HEK293 (cell line): Measurements from ENCODE around the gene LMO4.

ENCODE experiments used
- CTCF ChIA-PET: fragments of 350-600 bp; formaldehyde crosslinking; extraction: SDS; loops from one replicate; lab custom pipeline; 2021; ENCODE audit warnings: antibody characterized with exemption; lab: Yijun Ruan, JAX
- POLR2A ChIA-PET: fragments of 300-600 bp; formaldehyde crosslinking; extraction: SDS; loops from one replicate; lab custom pipeline; 2020; ENCODE audit warnings: antibody characterized with exemption, inconsistent platforms; lab: Yijun Ruan, JAX
- H3K27ac ChIP-seq: fragments of 200-500 bp; sonication (Bioruptor generic); 2 replicates; pipeline ENCODE4 v1.5.1; 2014; ENCODE audit warnings: low read depth, low read length, control low read depth, inconsistent platforms; ENCODE audit errors: extremely low read depth
- H3K36me3 ChIP-seq, 2 experiments: fragments of 200-500 bp in 1 of 2; sonication (Bioruptor generic) in 1 of 2; 1 replicate in 1 of 2; 2 replicates in 1 of 2; pipeline ENCODE4 v1.5.1; 2014 to 2017; ENCODE audit warnings: inconsistent platforms in 2 of 2, low read length in 2 of 2; ENCODE audit not compliant: control insufficient read depth in 2 of 2, insufficient read depth in 1 of 2
- H3K4me1 ChIP-seq: fragments of 200-500 bp; sonication (Bioruptor generic); 2 replicates; pipeline ENCODE4 v1.5.1; 2014; ENCODE audit warnings: mild to moderate bottlenecking, low read length, inconsistent platforms; ENCODE audit not compliant: control insufficient read depth, insufficient read depth
- H3K4me3 ChIP-seq: 2 replicates; pipeline ENCODE4 v1.5.1; 2011; ENCODE audit warnings: low read depth, mild to moderate bottlenecking, control low read depth, low read length, moderate library complexity
- H3K9me3 ChIP-seq: fragments of 200-500 bp; sonication (Bioruptor generic); 2 replicates; pipeline ENCODE4 v1.5.1; 2014; ENCODE audit warnings: low read depth, low read length, inconsistent platforms; ENCODE audit not compliant: control insufficient read depth, insufficient read depth
- GFI1B ChIP-seq: fragments of 450-650 bp; formaldehyde crosslinking; IDR thresholded peaks from 2 replicates; pipeline ENCODE4 v1.5.1; 2016; ENCODE audit warnings: missing biosample characterization, missing genetic modification characterization
- GLIS2 ChIP-seq: fragments of 450-650 bp; formaldehyde crosslinking; IDR thresholded peaks from 2 replicates; pipeline ENCODE4 v1.5.1; 2016; ENCODE audit warnings: missing biosample characterization, missing genetic modification characterization
- HOXA7 ChIP-seq: sonication (generic); formaldehyde crosslinking; IDR thresholded peaks from 2 replicates; pipeline ENCODE4 v1.8.1; 2022; ENCODE audit warnings: missing genetic modification reagents, borderline replicate concordance
- KLF1 ChIP-seq: fragments of 450-650 bp; formaldehyde crosslinking; IDR thresholded peaks from 2 replicates; pipeline ENCODE4 v1.5.1; 2016; ENCODE audit warnings: missing biosample characterization, missing genetic modification characterization
- OVOL3 ChIP-seq: fragments of 450-650 bp; formaldehyde crosslinking; IDR thresholded peaks from 2 replicates; pipeline ENCODE4 v1.5.1; 2016; ENCODE audit warnings: missing biosample characterization, missing genetic modification characterization
- ZIC2 ChIP-seq: fragments of 450-650 bp; formaldehyde crosslinking; IDR thresholded peaks from 2 replicates; pipeline ENCODE4 v1.5.1; 2016; ENCODE audit warnings: missing biosample characterization, missing genetic modification characterization
- ZNF10 ChIP-seq: fragments of 450-650 bp; formaldehyde crosslinking; IDR thresholded peaks from 2 replicates; pipeline ENCODE4 v1.5.1; 2017; ENCODE audit warnings: missing biosample characterization, missing genetic modification characterization
- ZNF132 ChIP-seq: fragments of 450-650 bp; formaldehyde crosslinking; IDR thresholded peaks from 2 replicates; pipeline ENCODE4 v1.5.1; 2017; ENCODE audit warnings: missing biosample characterization, missing genetic modification characterization, borderline replicate concordance
- ZNF146 ChIP-seq: fragments of 450-650 bp; formaldehyde crosslinking; IDR thresholded peaks from 2 replicates; pipeline ENCODE4 v1.5.1; 2016; ENCODE audit warnings: missing biosample characterization, missing genetic modification characterization
- ZNF16 ChIP-seq: fragments of 450-650 bp; formaldehyde crosslinking; IDR thresholded peaks from 2 replicates; pipeline ENCODE4 v1.5.1; 2016; ENCODE audit warnings: low read depth, missing biosample characterization, missing genetic modification characterization
- ZNF221 ChIP-seq: fragments of 450-650 bp; formaldehyde crosslinking; IDR thresholded peaks from 2 replicates; pipeline ENCODE4 v1.5.1; 2017; ENCODE audit warnings: missing biosample characterization, missing genetic modification characterization, borderline replicate concordance
- ZNF23 ChIP-seq: fragments of 450-650 bp; formaldehyde crosslinking; IDR thresholded peaks from 2 replicates; pipeline ENCODE4 v1.5.1; 2016; ENCODE audit warnings: missing biosample characterization, missing genetic modification characterization, borderline replicate concordance
- ZNF248 ChIP-seq: fragments of 450-650 bp; formaldehyde crosslinking; IDR thresholded peaks from 2 replicates; pipeline ENCODE4 v1.5.1; 2017; ENCODE audit warnings: missing biosample characterization, missing genetic modification characterization
- ZNF266 ChIP-seq: fragments of 450-650 bp; formaldehyde crosslinking; IDR thresholded peaks from 2 replicates; pipeline ENCODE4 v1.5.1; 2016; ENCODE audit warnings: missing biosample characterization, missing genetic modification characterization, low read depth
- ZNF311 ChIP-seq: fragments of 450-650 bp; formaldehyde crosslinking; IDR thresholded peaks from 2 replicates; pipeline ENCODE4 v1.5.1; 2017; ENCODE audit warnings: missing biosample characterization, missing genetic modification characterization, borderline replicate concordance
- ZNF354C ChIP-seq: fragments of 450-650 bp; formaldehyde crosslinking; IDR thresholded peaks from 2 replicates; pipeline ENCODE4 v1.5.1; 2016; ENCODE audit warnings: missing biosample characterization, missing genetic modification characterization, low read depth, borderline replicate concordance
- ZNF433 ChIP-seq: fragments of 450-650 bp; formaldehyde crosslinking; IDR thresholded peaks from 2 replicates; pipeline ENCODE4 v1.5.1; 2016; ENCODE audit warnings: missing biosample characterization, missing genetic modification characterization, low read depth
- ZNF558 ChIP-seq: fragments of 450-650 bp; formaldehyde crosslinking; IDR thresholded peaks from 2 replicates; pipeline ENCODE4 v1.5.1; 2016; ENCODE audit warnings: missing biosample characterization, missing genetic modification characterization
- ZNF596 ChIP-seq: fragments of 450-650 bp; IDR thresholded peaks from 2 replicates; pipeline ENCODE4 v1.5.0; 2018; ENCODE audit warnings: missing biosample characterization, mild to moderate bottlenecking, missing genetic modification characterization, moderate library complexity
- ZNF621 ChIP-seq: fragments of 450-650 bp; formaldehyde crosslinking; IDR thresholded peaks from 2 replicates; pipeline ENCODE4 v1.5.1; 2017; ENCODE audit warnings: missing biosample characterization, missing genetic modification characterization
- ZNF624 ChIP-seq: fragments of 450-650 bp; formaldehyde crosslinking; IDR thresholded peaks from 2 replicates; pipeline ENCODE4 v1.5.1; 2017; ENCODE audit warnings: missing biosample characterization, missing genetic modification characterization
- TF ChIP-seq, protein P1 (sequence below): fragments of 450-650 bp; IDR thresholded peaks from 2 replicates; pipeline ENCODE4 v1.5.1; 2018; ENCODE audit warnings: missing biosample characterization, mild to moderate bottlenecking, missing genetic modification characterization
- TF ChIP-seq, protein P2 (sequence below): fragments of 450-650 bp; formaldehyde crosslinking; IDR thresholded peaks from 2 replicates; pipeline ENCODE4 v1.5.1; 2017; ENCODE audit warnings: missing biosample characterization, missing genetic modification characterization
- TF ChIP-seq, protein P3 (sequence below): fragments of 450-650 bp; formaldehyde crosslinking; conservative IDR thresholded peaks from 2 replicates; pipeline ENCODE4 v1.5.1; 2016; ENCODE audit warnings: low read depth, missing biosample characterization, missing genetic modification characterization

The LMO4 gene

DNA sequence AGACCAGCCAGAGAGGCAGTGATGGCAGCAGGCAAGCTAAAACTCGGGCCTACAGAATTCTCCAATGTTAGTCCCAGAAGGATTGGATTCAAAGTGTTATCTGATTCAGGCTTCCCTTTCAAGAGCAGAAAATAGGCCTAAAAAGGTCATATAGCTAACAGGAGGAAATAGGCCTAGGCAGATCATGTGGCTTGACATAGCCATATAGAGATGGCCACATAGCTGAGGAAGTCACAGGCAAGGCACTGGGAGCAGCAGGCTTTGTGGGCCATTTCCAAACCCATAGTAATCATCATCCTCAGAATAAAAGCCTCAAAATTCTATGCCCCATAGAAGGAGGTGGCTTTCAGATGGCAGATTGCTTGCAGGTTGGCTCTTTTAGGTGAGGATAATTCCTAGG lies 29.0 kb upstream of the LMO4 start:
- POLR2A ChIA-PET = no interaction called here
- Histone ChIP-seq H3K4me3 (no peak overlapping the region), H3K4me1 (no peaks in the 10 kb centered on the region), H3K9me3 (no peaks in the 10 kb centered on the region), H3K27ac (no peak overlapping the region), H3K36me3 (no peaks in the 10 kb centered on the region)
- TF ChIP-seq ZNF132 (no peak), ZNF10 (no peak), HOXA7 (CRISPR knock-in tag) (no peak), ZNF621 (no peak), ZNF311 (tag by site-specific recombination) (no peak), ZNF354C (tag by site-specific recombination) (no peak), ZNF23 (tag by site-specific recombination) (no peak)
- CTCF ChIA-PET = interaction anchor here (1.5 kb wide), 1 partner anchor 27 kb away, joined by 4 read pairs; no protein-coding TSS in a partner anchor

DNA sequence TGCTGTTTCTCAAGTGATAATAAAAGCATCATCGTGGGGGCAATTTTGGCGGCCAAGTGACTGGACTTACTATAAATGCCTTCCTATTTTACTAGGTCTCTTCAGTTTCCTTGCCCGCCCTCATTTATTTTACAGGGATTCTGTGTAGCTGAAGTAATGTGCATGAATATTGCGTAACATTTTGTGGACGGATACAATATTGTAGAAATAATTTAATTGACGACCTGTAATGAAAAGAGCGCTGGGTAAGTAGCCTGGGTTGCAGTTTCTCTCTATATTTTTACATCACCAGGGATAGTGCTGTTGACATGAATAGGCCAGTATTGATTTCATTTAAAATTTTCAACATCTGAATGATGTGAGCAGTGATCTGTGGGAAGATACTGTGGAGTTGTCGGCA lies 28.1 kb upstream of the LMO4 start:
- Histone ChIP-seq H3K4me1 (no peaks in the 10 kb centered on the region), H3K36me3 (no peaks in the 10 kb centered on the region), H3K4me3 (no peak overlapping the region), H3K27ac (no peak overlapping the region), H3K9me3 (no peaks in the 10 kb centered on the region)
- CTCF ChIA-PET = interaction anchor here (0.6 kb wide), 1 partner anchor 769 kb away, joined by 3 read pairs; no protein-coding TSS in a partner anchor
- POLR2A ChIA-PET = no interaction called here
- TF ChIP-seq, protein P1, sequence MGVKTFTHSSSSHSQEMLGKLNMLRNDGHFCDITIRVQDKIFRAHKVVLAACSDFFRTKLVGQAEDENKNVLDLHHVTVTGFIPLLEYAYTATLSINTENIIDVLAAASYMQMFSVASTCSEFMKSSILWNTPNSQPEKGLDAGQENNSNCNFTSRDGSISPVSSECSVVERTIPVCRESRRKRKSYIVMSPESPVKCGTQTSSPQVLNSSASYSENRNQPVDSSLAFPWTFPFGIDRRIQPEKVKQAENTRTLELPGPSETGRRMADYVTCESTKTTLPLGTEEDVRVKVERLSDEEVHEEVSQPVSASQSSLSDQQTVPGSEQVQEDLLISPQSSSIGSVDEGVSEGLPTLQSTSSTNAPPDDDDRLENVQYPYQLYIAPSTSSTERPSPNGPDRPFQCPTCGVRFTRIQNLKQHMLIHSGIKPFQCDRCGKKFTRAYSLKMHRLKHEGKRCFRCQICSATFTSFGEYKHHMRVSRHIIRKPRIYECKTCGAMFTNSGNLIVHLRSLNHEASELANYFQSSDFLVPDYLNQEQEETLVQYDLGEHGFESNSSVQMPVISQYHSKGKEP (tag by site-specific recombination) = no peak
- no peak for TF ChIP-seq ZNF624 (tag by site-specific recombination)
- TF ChIP-seq ZNF266 (tag by site-specific recombination) = no peak
- no peak for TF ChIP-seq ZNF596
- TF ChIP-seq KLF1 (tag by site-specific recombination) = no peak

DNA sequence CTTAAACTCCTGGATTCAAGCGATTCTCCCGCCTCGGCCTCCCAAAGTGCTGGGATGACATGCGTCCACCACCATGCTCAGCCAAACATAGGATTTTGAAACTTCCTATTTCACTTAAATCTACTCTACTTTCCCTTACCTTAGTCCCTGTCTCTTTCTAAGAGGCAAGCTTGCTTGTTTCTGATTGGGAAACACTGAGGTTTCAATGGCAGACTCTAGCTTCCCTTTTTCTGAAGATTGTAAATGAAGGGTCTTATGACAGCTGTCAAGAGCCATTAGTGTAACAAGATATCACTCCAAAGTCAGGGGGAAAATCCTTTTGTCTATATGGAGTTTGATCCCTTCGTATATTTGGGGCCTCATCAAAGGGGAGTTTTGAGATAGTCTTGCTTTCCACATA lies 23.5 kb upstream of the LMO4 start:
- POLR2A ChIA-PET = interaction anchor here (1.1 kb wide), 1 partner anchor 30 kb away, joined by 3 read pairs; no protein-coding TSS in a partner anchor
- TF ChIP-seq GLIS2 (tag by site-specific recombination) (no peak), ZNF16 (tag by site-specific recombination) (no peak), ZNF558 (no peak), ZIC2 (tag by site-specific recombination) (no peak), GFI1B (tag by site-specific recombination) (no peak), OVOL3 (tag by site-specific recombination) (no peak), ZNF433 (tag by site-specific recombination) (no peak), ZNF221 (tag by site-specific recombination) (no peak), ZNF146 (tag by site-specific recombination) (no peak), ZNF248 (tag by site-specific recombination) (no peak)
- TF ChIP-seq, protein P2, sequence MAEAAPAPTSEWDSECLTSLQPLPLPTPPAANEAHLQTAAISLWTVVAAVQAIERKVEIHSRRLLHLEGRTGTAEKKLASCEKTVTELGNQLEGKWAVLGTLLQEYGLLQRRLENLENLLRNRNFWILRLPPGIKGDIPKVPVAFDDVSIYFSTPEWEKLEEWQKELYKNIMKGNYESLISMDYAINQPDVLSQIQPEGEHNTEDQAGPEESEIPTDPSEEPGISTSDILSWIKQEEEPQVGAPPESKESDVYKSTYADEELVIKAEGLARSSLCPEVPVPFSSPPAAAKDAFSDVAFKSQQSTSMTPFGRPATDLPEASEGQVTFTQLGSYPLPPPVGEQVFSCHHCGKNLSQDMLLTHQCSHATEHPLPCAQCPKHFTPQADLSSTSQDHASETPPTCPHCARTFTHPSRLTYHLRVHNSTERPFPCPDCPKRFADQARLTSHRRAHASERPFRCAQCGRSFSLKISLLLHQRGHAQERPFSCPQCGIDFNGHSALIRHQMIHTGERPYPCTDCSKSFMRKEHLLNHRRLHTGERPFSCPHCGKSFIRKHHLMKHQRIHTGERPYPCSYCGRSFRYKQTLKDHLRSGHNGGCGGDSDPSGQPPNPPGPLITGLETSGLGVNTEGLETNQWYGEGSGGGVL = no peak
- TF ChIP-seq, protein P3, sequence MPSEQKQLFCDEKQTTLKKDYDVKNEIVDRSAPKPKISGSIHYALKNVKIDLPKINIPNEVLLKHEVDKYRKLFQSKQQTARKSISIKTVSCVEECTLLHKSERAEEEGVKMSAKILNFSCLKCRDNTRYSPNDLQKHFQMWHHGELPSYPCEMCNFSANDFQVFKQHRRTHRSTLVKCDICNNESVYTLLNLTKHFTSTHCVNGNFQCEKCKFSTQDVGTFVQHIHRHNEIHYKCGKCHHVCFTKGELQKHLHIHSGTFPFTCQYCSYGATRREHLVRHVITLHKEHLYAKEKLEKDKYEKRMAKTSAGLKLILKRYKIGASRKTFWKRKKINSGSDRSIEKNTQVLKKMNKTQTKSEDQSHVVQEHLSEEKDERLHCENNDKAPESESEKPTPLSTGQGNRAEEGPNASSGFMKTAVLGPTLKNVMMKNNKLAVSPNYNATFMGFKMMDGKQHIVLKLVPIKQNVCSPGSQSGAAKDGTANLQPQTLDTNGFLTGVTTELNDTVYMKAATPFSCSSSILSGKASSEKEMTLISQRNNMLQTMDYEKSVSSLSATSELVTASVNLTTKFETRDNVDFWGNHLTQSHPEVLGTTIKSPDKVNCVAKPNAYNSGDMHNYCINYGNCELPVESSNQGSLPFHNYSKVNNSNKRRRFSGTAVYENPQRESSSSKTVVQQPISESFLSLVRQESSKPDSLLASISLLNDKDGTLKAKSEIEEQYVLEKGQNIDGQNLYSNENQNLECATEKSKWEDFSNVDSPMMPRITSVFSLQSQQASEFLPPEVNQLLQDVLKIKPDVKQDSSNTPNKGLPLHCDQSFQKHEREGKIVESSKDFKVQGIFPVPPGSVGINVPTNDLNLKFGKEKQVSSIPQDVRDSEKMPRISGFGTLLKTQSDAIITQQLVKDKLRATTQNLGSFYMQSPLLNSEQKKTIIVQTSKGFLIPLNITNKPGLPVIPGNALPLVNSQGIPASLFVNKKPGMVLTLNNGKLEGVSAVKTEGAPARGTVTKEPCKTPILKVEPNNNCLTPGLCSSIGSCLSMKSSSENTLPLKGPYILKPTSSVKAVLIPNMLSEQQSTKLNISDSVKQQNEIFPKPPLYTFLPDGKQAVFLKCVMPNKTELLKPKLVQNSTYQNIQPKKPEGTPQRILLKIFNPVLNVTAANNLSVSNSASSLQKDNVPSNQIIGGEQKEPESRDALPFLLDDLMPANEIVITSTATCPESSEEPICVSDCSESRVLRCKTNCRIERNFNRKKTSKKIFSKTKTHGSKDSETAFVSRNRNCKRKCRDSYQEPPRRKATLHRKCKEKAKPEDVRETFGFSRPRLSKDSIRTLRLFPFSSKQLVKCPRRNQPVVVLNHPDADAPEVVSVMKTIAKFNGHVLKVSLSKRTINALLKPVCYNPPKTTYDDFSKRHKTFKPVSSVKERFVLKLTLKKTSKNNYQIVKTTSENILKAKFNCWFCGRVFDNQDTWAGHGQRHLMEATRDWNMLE = no peak

More for the DNA sequence above, 23.5 kb upstream of the LMO4 start:
- CTCF ChIA-PET = interaction anchor here (0.7 to 2.5 kb wide), 2 partner anchors 12 to 27 kb away, joined by 3 to 8 read pairs; no protein-coding TSS in a partner anchor
- H3K9me3 ChIP-seq = no peaks in the 10 kb centered on the region
- H3K4me3 ChIP-seq = no peak overlapping the region
- no peak overlapping the region for H3K27ac ChIP-seq
- H3K36me3 ChIP-seq = no peaks in the 10 kb centered on the region
- no peaks in the 10 kb centered on the region for H3K4me1 ChIP-seq
